ENCODE data around the gene EZR.
A peak's percentile ranks its signal among the peaks of the same experiment; 100 is the strongest.

- peak in 5 of 6 experiments; percentile 23 to 79 (median 72) for TF ChIP-seq CTCF (IDR thresholded peaks at IDR 0.05)
- TF ChIP-seq POLR2A (IDR thresholded peaks at IDR 0.05): peak in 1 of 2 donors; percentile 38
These were observed 100.6 kb downstream of the EZR start for GRCh38 chr6:158718461-158719046.

All from Peyer's patch (tissue), 4 donors.